Stomach (tissue), 4 donors: ENCODE measurements around the gene OR7E24.

Experiments
- POLR2A ChIP-seq, 4 donors: fragments of 450-650 bp; IDR thresholded peaks; one replicate each; pipeline ENCODE4 v1.6.1; 2016; ENCODE audit warnings: antibody characterized with exemption in 4 of 4, control low read depth in 2 of 4, mild to moderate bottlenecking in 1 of 4, moderate library complexity in 1 of 4
- POLR2AphosphoS5 ChIP-seq, 3 donors: sonication (generic); formaldehyde crosslinking; IDR thresholded peaks; one replicate each; pipeline ENCODE4 v1.6.1; 2016; ENCODE audit warnings: antibody characterized with exemption in 3 of 3
- TF ChIP-seq, protein P1 (sequence below), 7 experiments: fragments of 450-650 bp in 4 of 7; fragments of 200-600 bp in 3 of 7; sonication (generic) in 3 of 7; IDR thresholded peaks; one replicate each; pipeline ENCODE4 v1.5.1; 2016 to 2019; ENCODE audit warnings: antibody characterized with exemption in 7 of 7, control low read depth in 2 of 7, mild to moderate bottlenecking in 1 of 7

DNA sequence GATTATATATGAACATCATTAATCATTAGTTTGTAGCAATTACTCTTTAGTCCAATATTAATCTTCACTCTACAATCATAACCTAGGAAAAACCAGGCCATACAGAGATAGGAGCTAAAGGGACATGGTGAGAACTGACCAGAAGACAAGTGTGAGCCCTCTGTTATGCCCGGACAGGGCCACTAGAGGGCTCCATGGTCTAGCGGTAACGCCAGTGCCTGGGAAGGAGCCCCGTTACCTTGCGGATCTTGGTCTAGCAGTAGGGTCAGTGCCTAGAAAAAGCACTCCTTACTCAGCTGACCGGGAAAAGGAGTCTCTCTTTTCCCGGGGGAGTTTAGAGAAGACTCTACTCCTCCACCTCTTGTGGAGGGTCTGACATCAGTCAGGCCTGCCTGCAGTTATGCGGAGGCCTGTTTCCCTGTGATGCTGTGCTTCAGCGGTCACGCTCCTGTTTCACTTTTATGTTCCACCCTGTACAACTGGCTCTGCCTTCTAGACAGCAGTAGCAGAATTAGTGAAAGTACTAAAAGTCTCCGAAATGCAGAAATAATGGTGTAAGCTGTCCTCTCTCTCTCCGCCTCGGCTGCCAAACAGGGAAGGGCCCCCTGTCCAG lies 45.1 kb upstream of the OR7E24 start:
- no peak for TF ChIP-seq POLR2A (IDR thresholded peaks at IDR 0.05)
- TF ChIP-seq POLR2AphosphoS5 (IDR thresholded peaks at IDR 0.05) = no peak
- TF ChIP-seq, protein P1, sequence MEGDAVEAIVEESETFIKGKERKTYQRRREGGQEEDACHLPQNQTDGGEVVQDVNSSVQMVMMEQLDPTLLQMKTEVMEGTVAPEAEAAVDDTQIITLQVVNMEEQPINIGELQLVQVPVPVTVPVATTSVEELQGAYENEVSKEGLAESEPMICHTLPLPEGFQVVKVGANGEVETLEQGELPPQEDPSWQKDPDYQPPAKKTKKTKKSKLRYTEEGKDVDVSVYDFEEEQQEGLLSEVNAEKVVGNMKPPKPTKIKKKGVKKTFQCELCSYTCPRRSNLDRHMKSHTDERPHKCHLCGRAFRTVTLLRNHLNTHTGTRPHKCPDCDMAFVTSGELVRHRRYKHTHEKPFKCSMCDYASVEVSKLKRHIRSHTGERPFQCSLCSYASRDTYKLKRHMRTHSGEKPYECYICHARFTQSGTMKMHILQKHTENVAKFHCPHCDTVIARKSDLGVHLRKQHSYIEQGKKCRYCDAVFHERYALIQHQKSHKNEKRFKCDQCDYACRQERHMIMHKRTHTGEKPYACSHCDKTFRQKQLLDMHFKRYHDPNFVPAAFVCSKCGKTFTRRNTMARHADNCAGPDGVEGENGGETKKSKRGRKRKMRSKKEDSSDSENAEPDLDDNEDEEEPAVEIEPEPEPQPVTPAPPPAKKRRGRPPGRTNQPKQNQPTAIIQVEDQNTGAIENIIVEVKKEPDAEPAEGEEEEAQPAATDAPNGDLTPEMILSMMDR (IDR thresholded peaks at IDR 0.05) = peak in 5 of 7 experiments; percentile 66 to 92 (median 79)
